ENCODE measurements around the gene GUK1. TPM values are rescaled to one million over a fixed set of nuclear protein-coding genes. Genes with fewer than 3 reads are reported as not detected.

GUK1 gene
- total RNA-seq, 2 donors from 2014 or later, result 252 to 422 TPM

DNA sequence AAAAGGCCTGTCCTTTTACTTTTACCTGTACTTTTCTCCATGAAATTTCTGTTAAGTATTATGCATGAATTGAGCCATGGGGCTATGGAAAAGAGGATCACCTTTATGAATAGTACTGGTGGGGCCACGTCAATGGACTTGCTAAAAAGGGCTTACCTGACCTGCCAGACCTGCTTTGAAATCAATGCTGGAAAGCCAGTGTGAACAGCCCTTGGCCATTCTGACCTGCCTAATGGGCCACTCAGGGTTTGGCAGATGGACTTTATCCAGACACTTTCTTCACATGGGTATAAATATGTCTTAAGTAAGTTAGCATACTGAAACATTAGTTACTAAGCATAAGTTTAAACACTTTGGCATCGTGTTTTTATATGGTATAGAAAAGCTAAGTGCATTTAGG is 8.3 kb upstream of the GUK1 start:
- no peaks in the 10 kb centered on the region for H3K4me1 ChIP-seq (ENCODE audit: control insufficient read depth in 1 of 2, low read depth in 2 of 2)
- no peak overlapping the region for H3K4me3 ChIP-seq
- no peaks in the 10 kb centered on the region for H3K36me3 ChIP-seq
- H3K27ac ChIP-seq, result no peak overlapping the region
- TF ChIP-seq, protein P1, sequence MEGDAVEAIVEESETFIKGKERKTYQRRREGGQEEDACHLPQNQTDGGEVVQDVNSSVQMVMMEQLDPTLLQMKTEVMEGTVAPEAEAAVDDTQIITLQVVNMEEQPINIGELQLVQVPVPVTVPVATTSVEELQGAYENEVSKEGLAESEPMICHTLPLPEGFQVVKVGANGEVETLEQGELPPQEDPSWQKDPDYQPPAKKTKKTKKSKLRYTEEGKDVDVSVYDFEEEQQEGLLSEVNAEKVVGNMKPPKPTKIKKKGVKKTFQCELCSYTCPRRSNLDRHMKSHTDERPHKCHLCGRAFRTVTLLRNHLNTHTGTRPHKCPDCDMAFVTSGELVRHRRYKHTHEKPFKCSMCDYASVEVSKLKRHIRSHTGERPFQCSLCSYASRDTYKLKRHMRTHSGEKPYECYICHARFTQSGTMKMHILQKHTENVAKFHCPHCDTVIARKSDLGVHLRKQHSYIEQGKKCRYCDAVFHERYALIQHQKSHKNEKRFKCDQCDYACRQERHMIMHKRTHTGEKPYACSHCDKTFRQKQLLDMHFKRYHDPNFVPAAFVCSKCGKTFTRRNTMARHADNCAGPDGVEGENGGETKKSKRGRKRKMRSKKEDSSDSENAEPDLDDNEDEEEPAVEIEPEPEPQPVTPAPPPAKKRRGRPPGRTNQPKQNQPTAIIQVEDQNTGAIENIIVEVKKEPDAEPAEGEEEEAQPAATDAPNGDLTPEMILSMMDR (IDR thresholded peaks at IDR 0.05), result no peak
- H3K27me3 ChIP-seq (replicated peaks; ENCODE audit: insufficient read depth), result no peaks in the 10 kb centered on the region
- no peaks in the 10 kb centered on the region for H3K9me3 ChIP-seq
- ATAC-seq (ENCODE audit: insufficient number of reproducible peaks, low FRiP score, low read depth) (no peak), DNase-seq (ENCODE audit: low spot score) (no peak)

GRCh38 chr1:228134591-228134990 is 5.5 kb upstream of the GUK1 start:
- ATAC-seq (ENCODE audit: insufficient number of reproducible peaks, low FRiP score, low read depth) (no peak), DNase-seq (ENCODE audit: low spot score) (no peak)
- Histone ChIP-seq H3K9me3 (no peaks in the 10 kb centered on the region), H3K4me1 (ENCODE audit: control insufficient read depth in 1 of 2, low read depth in 2 of 2) (no peaks in the 10 kb centered on the region), H3K4me3 (no peak overlapping the region), H3K36me3 (no peaks in the 10 kb centered on the region), H3K27ac (no peak overlapping the region), H3K27me3 (replicated peaks; ENCODE audit: insufficient read depth) (no peaks in the 10 kb centered on the region)
- TF ChIP-seq, protein P1 (IDR thresholded peaks at IDR 0.05), result no peak

DNA sequence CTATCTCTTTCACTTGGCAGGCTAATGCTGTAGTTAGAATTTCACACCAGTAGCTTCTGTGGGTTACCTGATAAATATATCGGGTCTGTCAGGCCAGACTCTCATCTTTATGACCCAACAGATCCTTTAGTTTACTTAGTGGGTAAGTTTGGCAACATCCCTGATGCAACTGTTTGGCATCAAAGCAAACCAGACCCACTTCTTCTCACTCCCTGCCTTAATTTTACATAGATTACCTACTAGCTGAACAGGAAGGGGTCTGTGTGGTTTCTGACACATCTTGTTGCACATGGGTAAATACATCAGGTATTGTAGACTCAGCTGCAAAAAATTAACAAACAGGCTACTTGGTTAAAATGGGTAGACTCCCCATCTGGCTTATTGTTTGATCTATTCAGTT is 3.2 kb upstream of the GUK1 start:
- H3K27me3 ChIP-seq (replicated peaks; ENCODE audit: insufficient read depth), result no peaks in the 10 kb centered on the region
- H3K27ac ChIP-seq, result no peak overlapping the region
- no peak overlapping the region for H3K4me3 ChIP-seq
- H3K36me3 ChIP-seq, result no peaks in the 10 kb centered on the region
- peaks cover 9 to 13% of the 10 kb centered on the region in 2 donors for H3K4me1 ChIP-seq (ENCODE audit: control insufficient read depth in 1 of 2, low read depth in 2 of 2)
- TF ChIP-seq, protein P1 (IDR thresholded peaks at IDR 0.05), result no peak
- DNase-seq (ENCODE audit: low spot score), result no peak
- no peaks in the 10 kb centered on the region for H3K9me3 ChIP-seq
- ATAC-seq (ENCODE audit: insufficient number of reproducible peaks, low FRiP score, low read depth), result no peak

DNA sequence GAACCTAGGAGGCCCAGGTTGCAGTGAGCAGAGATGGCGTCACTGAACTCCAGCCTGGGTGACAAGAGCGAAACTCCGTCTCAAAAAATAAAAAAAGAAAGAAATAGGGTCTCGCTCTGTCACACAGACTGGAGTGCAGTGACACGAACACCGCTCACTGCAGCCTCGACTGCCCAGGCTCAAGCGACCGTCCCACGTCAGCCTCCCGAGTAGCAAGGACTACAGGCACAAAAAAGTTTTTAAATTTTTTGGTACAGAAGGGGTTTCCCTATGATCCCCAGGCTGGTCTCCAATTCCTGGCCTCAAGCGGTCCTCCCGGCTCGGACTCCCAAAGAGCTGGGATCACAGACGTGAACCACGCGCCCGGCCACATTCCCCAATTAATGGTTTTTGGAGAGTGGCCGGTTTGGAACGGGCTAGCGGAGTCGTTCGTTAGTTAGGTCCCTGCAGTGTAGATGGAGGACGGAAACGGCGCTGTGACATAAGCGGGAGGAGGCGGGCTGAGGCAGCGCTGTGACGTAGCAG is 611 bp upstream of the GUK1 start:
- peak overlapping the region; percentile 97 for H3K4me3 ChIP-seq
- no peaks in the 10 kb centered on the region for H3K9me3 ChIP-seq
- no peaks in the 10 kb centered on the region for H3K27me3 ChIP-seq (replicated peaks; ENCODE audit: insufficient read depth)
- peak overlapping the region; percentile 92 to 96 for H3K27ac ChIP-seq
- H3K36me3 ChIP-seq, result no peaks in the 10 kb centered on the region
- H3K4me1 ChIP-seq (ENCODE audit: control insufficient read depth in 1 of 2, low read depth in 2 of 2), result peaks cover 33 to 39% of the 10 kb centered on the region in 2 donors
- TF ChIP-seq, protein P1 (IDR thresholded peaks at IDR 0.05), result no peak
- ATAC-seq (ENCODE audit: insufficient number of reproducible peaks, low FRiP score, low read depth) (no peak), DNase-seq (ENCODE audit: low spot score) (no peak)

GRCh38 chr1:228140724-228141225 is 696 bp downstream of the GUK1 start:
- no peak for DNase-seq (ENCODE audit: low spot score)
- H3K4me1 ChIP-seq (ENCODE audit: control insufficient read depth in 1 of 2, low read depth in 2 of 2), result peaks cover 37 to 42% of the 10 kb centered on the region in 2 donors
- peaks cover 5% of the 10 kb centered on the region for H3K36me3 ChIP-seq
- H3K9me3 ChIP-seq, result no peaks in the 10 kb centered on the region
- ATAC-seq (ENCODE audit: insufficient number of reproducible peaks, low FRiP score, low read depth), result no peak
- peak overlapping the region; percentile 92 to 96 for H3K27ac ChIP-seq
- H3K4me3 ChIP-seq, result peak overlapping the region; percentile 97
- no peaks in the 10 kb centered on the region for H3K27me3 ChIP-seq (replicated peaks; ENCODE audit: insufficient read depth)
- TF ChIP-seq, protein P1 (IDR thresholded peaks at IDR 0.05), result no peak

All from thoracic aorta (tissue), 2 donors.